H1 (cell line): ENCODE measurements around the gene NXPH1.

Experiments
- BRCA1 ChIP-seq: IDR thresholded peaks from 2 replicates; pipeline ENCODE4 v1.6.1; 2012; ENCODE audit warnings: low read depth, low read length, improper control_type of control experiment
- CEBPB ChIP-seq: IDR thresholded peaks from 2 replicates; pipeline ENCODE4 v1.6.1; 2012; ENCODE audit warnings: low read depth, low read length
- CHD1 ChIP-seq: IDR thresholded peaks from 2 replicates; pipeline ENCODE4 v1.6.1; 2012; ENCODE audit warnings: low read depth, low read length, improper control_type of control experiment
- CREB1 ChIP-seq: IDR thresholded peaks from 2 replicates; pipeline ENCODE4 v1.6.1; 2012; ENCODE audit warnings: inconsistent platforms
- CTCF ChIP-seq, 3 experiments: IDR thresholded peaks; 1 replicate in 2 of 3; 2 replicates in 1 of 3; pipeline versions ENCODE4 v1.5.1 to v1.6.1; 2011; ENCODE audit warnings: low read length in 3 of 3, mild to moderate bottlenecking in 3 of 3, inconsistent platforms in 2 of 3, low read depth in 1 of 3, moderate library complexity in 1 of 3; ENCODE audit not compliant: insufficient read depth in 1 of 3; ENCODE audit errors: control extremely low read depth in 1 of 3
- EP300 ChIP-seq, 2 experiments: IDR thresholded peaks; 1 replicate in 1 of 2; 2 replicates in 1 of 2; pipeline ENCODE4 v1.6.1; 2011 to 2012; ENCODE audit warnings: low read depth in 2 of 2, low read length in 2 of 2, mild to moderate bottlenecking in 2 of 2, borderline replicate concordance in 1 of 2, inconsistent platforms in 1 of 2, moderate library complexity in 1 of 2
- HDAC6 ChIP-seq: IDR thresholded peaks from one replicate; pipeline ENCODE4 v1.7.1; 2012; ENCODE audit warnings: low read depth, mild to moderate bottlenecking, inconsistent platforms, low read length, moderate library complexity
- JUN ChIP-seq: IDR thresholded peaks from 2 replicates; pipeline ENCODE4 v1.6.1; 2011; ENCODE audit warnings: low read depth, mild to moderate bottlenecking, improper control_type of control experiment, low read length
- POLR2A ChIP-seq, 2 experiments: IDR thresholded peaks; 1 replicate in 1 of 2; 2 replicates in 1 of 2; pipeline ENCODE4 v1.6.1; 2011; ENCODE audit warnings: low read depth in 2 of 2, low read length in 2 of 2, mild to moderate bottlenecking in 2 of 2; ENCODE audit errors: control extremely low read depth in 1 of 2
- POLR2AphosphoS5 ChIP-seq: IDR thresholded peaks from 2 replicates; pipeline ENCODE4 v1.6.1; 2011; ENCODE audit warnings: low read depth, low read length
- RAD21 ChIP-seq, 2 experiments: IDR thresholded peaks in 1 of 2; conservative IDR thresholded peaks in 1 of 2; 2 replicates each; pipeline ENCODE4 v1.6.1; 2011; ENCODE audit warnings: low read depth in 2 of 2, low read length in 2 of 2, improper control_type of control experiment in 1 of 2, inconsistent platforms in 1 of 2, mild to moderate bottlenecking in 1 of 2, moderate library complexity in 1 of 2

GRCh38 chr7:8628656-8629055, 195.2 kb downstream of the NXPH1 start:
- TF ChIP-seq POLR2A (IDR thresholded peaks at IDR 0.05; ENCODE audit: control extremely low read depth in 1 of 2, low read depth in 2 of 2, low read length in 2 of 2) (no peak), CTCF (IDR thresholded peaks at IDR 0.05; ENCODE audit: control extremely low read depth in 1 of 3, insufficient read depth in 1 of 3, low read depth in 1 of 3, low read length in 3 of 3) (no peak), CREB1 (no peak), POLR2AphosphoS5 (no peak), JUN (no peak), CHD1 (no peak), BRCA1 (no peak), CEBPB (no peak), RAD21 (IDR thresholded peaks at IDR 0.05 in 1 of 2, conservative IDR thresholded peaks at IDR 0.05 in 1 of 2; ENCODE audit: low read depth in 2 of 2, low read length in 2 of 2) (no peak), HDAC6 (no peak), EP300 (IDR thresholded peaks at IDR 0.05; ENCODE audit: borderline replicate concordance in 1 of 2, low read depth in 2 of 2, low read length in 2 of 2) (no peak)
